IMR-90 (cell line): ENCODE measurements around the gene RIMBP2. TPM values are rescaled to one million over a fixed set of nuclear protein-coding genes. Genes with fewer than 3 reads are reported as not detected.

Source experiments
- ATAC-seq: fragments of 200-7000 bp; cut with Tn5 transposase; 2 replicates; pipeline ENCODE4 v1.9.1; 2020; ENCODE audit warnings: low read depth, mild to moderate bottlenecking, moderate library complexity
- BruUV-seq: library from RNA; stranded (reverse); fragments of 400-500 nt; replicated peaks from 2 replicates; lab custom pipeline; 2021; lab: Mats Ljungman, UMichigan
- CTCF ChIA-PET: fragments of 300-600 bp; formaldehyde crosslinking; extraction: SDS; loops from one replicate; lab custom pipeline; 2021; ENCODE audit warnings: antibody characterized with exemption; lab: Yijun Ruan, JAX
- POLR2A ChIA-PET: fragments of 300-600 bp; sonication (Branson Sonifier 250); formaldehyde crosslinking; loops from one replicate; lab custom pipeline; 2022; ENCODE audit warnings: antibody characterized with exemption; ENCODE audit not compliant: unreplicated experiment; lab: Charles Lee
- DNase-seq: peaks from one replicate; pipeline ENCODE4 v3.0.0; 2013
- H2AFZ ChIP-seq: replicated peaks from 2 replicates; pipeline ENCODE3; 2013; ENCODE audit warnings: low read length, mild to moderate bottlenecking; ENCODE audit not compliant: poor library complexity
- H2AK5ac ChIP-seq: 2 replicates; pipeline ENCODE4 v1.6.1; 2013; ENCODE audit warnings: low read depth, low read length, inconsistent platforms
- H2AK9ac ChIP-seq: replicated peaks from 2 replicates; pipeline ENCODE3; 2013; ENCODE audit warnings: mild to moderate bottlenecking, low read depth, low read length, moderate library complexity; ENCODE audit not compliant: poor library complexity
- H2BK120ac ChIP-seq: 2 replicates; pipeline ENCODE4 v1.6.1; 2013; ENCODE audit warnings: low read depth, low read length, inconsistent platforms
- H2BK15ac ChIP-seq: 3 replicates; pipeline ENCODE4 v1.6.1; 2013; ENCODE audit warnings: low read depth, low read length, inconsistent platforms
- H2BK20ac ChIP-seq: 2 replicates; pipeline ENCODE4 v1.6.1; 2013; ENCODE audit warnings: low read depth, mild to moderate bottlenecking, inconsistent platforms, low read length, moderate library complexity
- H2BK5ac ChIP-seq: 2 replicates; pipeline ENCODE4 v1.6.1; 2013; ENCODE audit warnings: mild to moderate bottlenecking, low read depth, low read length, inconsistent platforms; ENCODE audit not compliant: poor library complexity, severe bottlenecking
- H3K14ac ChIP-seq: replicated peaks from 2 replicates; pipeline ENCODE4 v1.6.1; 2013; ENCODE audit warnings: low read depth, low read length, inconsistent platforms
- H3K18ac ChIP-seq: 2 replicates; pipeline ENCODE4 v1.6.1; 2013; ENCODE audit warnings: low read depth, low read length, control low read depth
- H3K23ac ChIP-seq: 2 replicates; pipeline ENCODE4 v1.6.1; 2013; ENCODE audit warnings: low read depth, low read length, inconsistent platforms
- H3K27ac ChIP-seq: 2 replicates; pipeline ENCODE4 v1.5.1; 2013; ENCODE audit warnings: mild to moderate bottlenecking, control low read depth, low read length; ENCODE audit not compliant: insufficient read depth
- H3K27me3 ChIP-seq: 2 replicates; pipeline ENCODE4 v1.6.1; 2013; ENCODE audit warnings: low read length; ENCODE audit not compliant: control insufficient read depth, insufficient read depth
- H3K36me3 ChIP-seq: 2 replicates; pipeline ENCODE4 v1.6.1; 2013; ENCODE audit warnings: low read length, mixed read lengths; ENCODE audit not compliant: control insufficient read depth, insufficient read depth
- H3K4ac ChIP-seq: 2 replicates; pipeline ENCODE4 v1.6.1; 2013; ENCODE audit warnings: low read depth, low read length, inconsistent platforms
- H3K4me1 ChIP-seq: 2 replicates; pipeline ENCODE4 v1.6.1; 2013; ENCODE audit warnings: low read length, mixed read lengths; ENCODE audit not compliant: control insufficient read depth, insufficient read depth
- H3K4me2 ChIP-seq: 2 replicates; pipeline ENCODE4 v1.6.1; 2013; ENCODE audit warnings: low read depth, mild to moderate bottlenecking, control low read depth, low read length, moderate library complexity
- H3K4me3 ChIP-seq: 2 replicates; pipeline ENCODE4 v1.5.1; 2013; ENCODE audit warnings: low read depth, mild to moderate bottlenecking, control low read depth, low read length, moderate library complexity; ENCODE audit not compliant: insufficient read depth
- H3K56ac ChIP-seq: 2 replicates; pipeline ENCODE4 v1.6.1; 2013; ENCODE audit warnings: low read length, inconsistent platforms; ENCODE audit not compliant: insufficient read depth; ENCODE audit errors: extremely low read depth
- H3K79me1 ChIP-seq, 2 experiments: 2 replicates each; pipeline ENCODE4 v1.6.1; 2013; ENCODE audit warnings: low read length in 2 of 2, inconsistent platforms in 1 of 2, low read depth in 1 of 2
- H3K9ac ChIP-seq: 2 replicates; pipeline ENCODE4 v1.6.1; 2013; ENCODE audit warnings: low read depth, low read length, control low read depth
- H3K9me1 ChIP-seq: 2 replicates; pipeline ENCODE4 v1.6.1; 2013; ENCODE audit warnings: low read length, inconsistent platforms; ENCODE audit not compliant: insufficient read depth
- H3K9me3 ChIP-seq: 2 replicates; pipeline ENCODE4 v1.6.1; 2013; ENCODE audit warnings: low read length; ENCODE audit not compliant: control insufficient read depth, insufficient read depth
- H4K20me1 ChIP-seq: 2 replicates; pipeline ENCODE4 v1.6.1; 2013; ENCODE audit warnings: low read length, inconsistent platforms; ENCODE audit not compliant: insufficient read depth
- H4K5ac ChIP-seq: 2 replicates; pipeline ENCODE4 v1.6.1; 2013; ENCODE audit warnings: mild to moderate bottlenecking, low read depth, low read length, control low read depth
- H4K8ac ChIP-seq, 2 experiments: 2 replicates each; pipeline ENCODE4 v1.6.1; 2013; ENCODE audit warnings: low read depth in 2 of 2, low read length in 2 of 2, control low read depth in 1 of 2, inconsistent platforms in 1 of 2
- H4K91ac ChIP-seq: 2 replicates; pipeline ENCODE4 v1.6.1; 2013; ENCODE audit warnings: low read depth, low read length, inconsistent platforms; ENCODE audit not compliant: insufficient read depth
- CHD1 ChIP-seq: IDR thresholded peaks from 2 replicates; pipeline ENCODE4 v1.6.1; 2012; ENCODE audit warnings: low read depth, low read length, improper control_type of control experiment
- FOS ChIP-seq: fragments of 150-350 bp; IDR thresholded peaks from 2 replicates; pipeline ENCODE4 v1.6.1; 2016; ENCODE audit warnings: low read depth, low read length
- MAFK ChIP-seq: IDR thresholded peaks from 2 replicates; pipeline ENCODE4 v1.6.1; 2012; ENCODE audit warnings: low read depth, low read length, improper control_type of control experiment
- MXI1 ChIP-seq: IDR thresholded peaks from 2 replicates; pipeline ENCODE4 v1.6.1; 2012; ENCODE audit warnings: low read depth, mild to moderate bottlenecking, low read length, moderate library complexity, borderline replicate concordance
- NFE2L2 ChIP-seq: fragments of 150-350 bp; IDR thresholded peaks from 2 replicates; pipeline ENCODE4 v1.6.1; 2016; ENCODE audit warnings: low read depth, mild to moderate bottlenecking, low read length
- POLR2A ChIP-seq: IDR thresholded peaks from 2 replicates; pipeline ENCODE4 v1.6.1; 2012; ENCODE audit warnings: mild to moderate bottlenecking, low read depth, low read length
- RAD21 ChIP-seq: IDR thresholded peaks from 2 replicates; pipeline ENCODE4 v1.6.1; 2012; ENCODE audit warnings: low read length, improper control_type of control experiment
- RCOR1 ChIP-seq: IDR thresholded peaks from 2 replicates; pipeline ENCODE4 v1.6.1; 2012; ENCODE audit warnings: mild to moderate bottlenecking, low read length, improper control_type of control experiment; ENCODE audit not compliant: insufficient replicate concordance
- RFX5 ChIP-seq: IDR thresholded peaks from 2 replicates; pipeline ENCODE4 v1.8.0; 2012; ENCODE audit warnings: low read depth, mild to moderate bottlenecking, low read length, moderate library complexity
- SMC3 ChIP-seq: fragments of 150-350 bp; IDR thresholded peaks from 2 replicates; pipeline ENCODE4 v1.6.1; 2016; ENCODE audit warnings: low read depth, mild to moderate bottlenecking, antibody characterized with exemption, low read length, moderate library complexity
- dilution Hi-C: fragments of 300-500 bp; cut with HindIII; formaldehyde crosslinking; loops from one replicate; pipeline ENCODE4 v1.14.3; 2018; ENCODE audit warnings: low sequenced_read_pairs; ENCODE audit not compliant: unreplicated experiment
- in situ Hi-C: fragments of 300-500 bp; cut with MboI; formaldehyde crosslinking; loops from 3 replicates; pipeline ENCODE4 v1.14.3; 2019; ENCODE audit warnings: low sequenced_read_pairs, inconsistent platforms, mixed read lengths
- intact Hi-C: fragments of 100-400 bp; cut with micrococcal nuclease; formaldehyde crosslinking; loops from 2 replicates; pipeline ENCODE4 v1.10.0; 2022
- polyA plus RNA-seq, 3 experiments: library from polyadenylated mRNA; depleted of rRNA; stranded (reverse); fragments of >200 nt; gene quantifications; 2 replicates each; pipeline ENCODE4 v1.2.3, GENCODE V29; 2012; ENCODE audit warnings: low replicate concordance in 1 of 3
- total RNA-seq: library from RNA; depleted of rRNA; stranded (reverse); fragments of >200 nt; gene quantifications from 2 replicates; pipeline ENCODE4 v1.2.3, GENCODE V29; 2012
- TF ChIP-seq, protein P1 (sequence below): fragments of 150-350 bp; IDR thresholded peaks from 2 replicates; pipeline ENCODE4 v1.6.1; 2017; ENCODE audit warnings: mild to moderate bottlenecking, antibody characterized with exemption, low read length, low read depth
- TF ChIP-seq, protein P2 (sequence below): fragments of 150-350 bp; IDR thresholded peaks from 2 replicates; pipeline ENCODE4 v1.6.1; 2016; ENCODE audit warnings: low read depth, mild to moderate bottlenecking, low read length, moderate library complexity, borderline replicate concordance
- TF ChIP-seq, protein P3 (sequence below): conservative IDR thresholded peaks from 2 replicates; pipeline ENCODE4 v1.5.1; 2012; ENCODE audit warnings: mild to moderate bottlenecking, low read depth, low read length, improper control_type of control experiment

RIMBP2 gene
- total and polyA plus RNA-seq, 2 of the 4 experiments (the other 2 are of a cell fraction) = not detected

DNA sequence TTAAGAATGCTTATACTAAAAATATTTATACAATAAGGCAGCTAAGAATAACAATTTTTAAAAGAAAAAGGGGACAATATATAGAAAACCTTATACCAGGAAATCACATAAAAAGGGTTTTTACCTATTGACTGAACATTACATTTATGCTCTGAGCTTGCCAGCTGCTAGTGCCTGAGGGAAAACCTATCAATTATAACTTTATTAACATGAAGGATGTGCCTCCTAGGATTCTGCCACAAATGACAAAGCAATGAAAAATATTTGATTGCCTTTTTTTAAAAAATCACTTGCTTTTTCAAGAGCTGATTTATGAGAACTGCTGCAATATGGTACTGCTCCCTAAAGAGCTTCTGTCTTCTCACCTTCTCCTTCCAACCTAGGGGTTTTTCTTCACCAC, 185.7 kb downstream of the RIMBP2 start:
- Histone ChIP-seq H3K4ac (no peak overlapping the region), H2AK5ac (no peak overlapping the region), H3K36me3 (no peaks in the 10 kb centered on the region), H2BK20ac (no peak overlapping the region), H3K79me1 (no peaks in the 10 kb centered on the region), H3K9ac (no peak overlapping the region), H3K23ac (no peak overlapping the region), H3K27ac (no peak overlapping the region), H2BK5ac (no peak overlapping the region), H3K9me3 (peaks cover 7% of the 10 kb centered on the region), H3K4me1 (no peaks in the 10 kb centered on the region), H4K8ac (no peak overlapping the region), H2AK9ac (no peak overlapping the region), H4K5ac (no peak overlapping the region), H3K56ac (no peak overlapping the region), H3K9me1 (no peaks in the 10 kb centered on the region), H3K14ac (no peak overlapping the region), H4K91ac (no peak overlapping the region), H3K27me3 (no peaks in the 10 kb centered on the region), H3K4me2 (no peak overlapping the region), H2AFZ (no peak overlapping the region), H4K20me1 (no peaks in the 10 kb centered on the region), H3K18ac (no peak overlapping the region), H2BK15ac (no peak overlapping the region), H2BK120ac (no peak overlapping the region), H3K4me3 (no peak overlapping the region)
- no peak for ATAC-seq
- in situ Hi-C loops = no loop called here
- no TSS peak for BruUV-seq
- intact Hi-C loops = no loop called here
- no peak for DNase-seq
- dilution Hi-C loops = no loop called here
- ChIA-PET CTCF (no interaction called here), POLR2A (no interaction called here)
- no peak for TF ChIP-seq POLR2A
- no peak for TF ChIP-seq RAD21
- TF ChIP-seq NFE2L2 = no peak
- no peak for TF ChIP-seq MXI1
- TF ChIP-seq SMC3 = no peak
- TF ChIP-seq RFX5 = no peak
- TF ChIP-seq CHD1 = no peak
- TF ChIP-seq, protein P1, sequence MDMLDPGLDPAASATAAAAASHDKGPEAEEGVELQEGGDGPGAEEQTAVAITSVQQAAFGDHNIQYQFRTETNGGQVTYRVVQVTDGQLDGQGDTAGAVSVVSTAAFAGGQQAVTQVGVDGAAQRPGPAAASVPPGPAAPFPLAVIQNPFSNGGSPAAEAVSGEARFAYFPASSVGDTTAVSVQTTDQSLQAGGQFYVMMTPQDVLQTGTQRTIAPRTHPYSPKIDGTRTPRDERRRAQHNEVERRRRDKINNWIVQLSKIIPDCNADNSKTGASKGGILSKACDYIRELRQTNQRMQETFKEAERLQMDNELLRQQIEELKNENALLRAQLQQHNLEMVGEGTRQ = no peak
- no peak for TF ChIP-seq FOS
- TF ChIP-seq MAFK = no peak
- TF ChIP-seq RCOR1 = no peak
- TF ChIP-seq, protein P2, sequence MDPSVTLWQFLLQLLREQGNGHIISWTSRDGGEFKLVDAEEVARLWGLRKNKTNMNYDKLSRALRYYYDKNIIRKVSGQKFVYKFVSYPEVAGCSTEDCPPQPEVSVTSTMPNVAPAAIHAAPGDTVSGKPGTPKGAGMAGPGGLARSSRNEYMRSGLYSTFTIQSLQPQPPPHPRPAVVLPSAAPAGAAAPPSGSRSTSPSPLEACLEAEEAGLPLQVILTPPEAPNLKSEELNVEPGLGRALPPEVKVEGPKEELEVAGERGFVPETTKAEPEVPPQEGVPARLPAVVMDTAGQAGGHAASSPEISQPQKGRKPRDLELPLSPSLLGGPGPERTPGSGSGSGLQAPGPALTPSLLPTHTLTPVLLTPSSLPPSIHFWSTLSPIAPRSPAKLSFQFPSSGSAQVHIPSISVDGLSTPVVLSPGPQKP = no peak
- TF ChIP-seq, protein P3, sequence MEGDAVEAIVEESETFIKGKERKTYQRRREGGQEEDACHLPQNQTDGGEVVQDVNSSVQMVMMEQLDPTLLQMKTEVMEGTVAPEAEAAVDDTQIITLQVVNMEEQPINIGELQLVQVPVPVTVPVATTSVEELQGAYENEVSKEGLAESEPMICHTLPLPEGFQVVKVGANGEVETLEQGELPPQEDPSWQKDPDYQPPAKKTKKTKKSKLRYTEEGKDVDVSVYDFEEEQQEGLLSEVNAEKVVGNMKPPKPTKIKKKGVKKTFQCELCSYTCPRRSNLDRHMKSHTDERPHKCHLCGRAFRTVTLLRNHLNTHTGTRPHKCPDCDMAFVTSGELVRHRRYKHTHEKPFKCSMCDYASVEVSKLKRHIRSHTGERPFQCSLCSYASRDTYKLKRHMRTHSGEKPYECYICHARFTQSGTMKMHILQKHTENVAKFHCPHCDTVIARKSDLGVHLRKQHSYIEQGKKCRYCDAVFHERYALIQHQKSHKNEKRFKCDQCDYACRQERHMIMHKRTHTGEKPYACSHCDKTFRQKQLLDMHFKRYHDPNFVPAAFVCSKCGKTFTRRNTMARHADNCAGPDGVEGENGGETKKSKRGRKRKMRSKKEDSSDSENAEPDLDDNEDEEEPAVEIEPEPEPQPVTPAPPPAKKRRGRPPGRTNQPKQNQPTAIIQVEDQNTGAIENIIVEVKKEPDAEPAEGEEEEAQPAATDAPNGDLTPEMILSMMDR = no peak
